KMS-11 (cell line): ENCODE measurements around the gene PLCH1.

Experiments used
- H2AFZ ChIP-seq: fragments of 200-600 bp; sonication (generic); 2 replicates; pipeline ENCODE4 v1.6.1; 2016; ENCODE audit warnings: antibody characterized with exemption, mixed run types, low read depth
- H3K27ac ChIP-seq: fragments of 200-600 bp; sonication (generic); 2 replicates; pipeline ENCODE4 v1.6.1; 2016; ENCODE audit warnings: mild to moderate bottlenecking, mixed run types
- H3K27me3 ChIP-seq: fragments of 200-600 bp; sonication (generic); 2 replicates; pipeline ENCODE4 v1.6.1; 2017; ENCODE audit warnings: mild to moderate bottlenecking, low read depth, mixed run types, moderate library complexity; ENCODE audit not compliant: insufficient read depth
- H3K36me3 ChIP-seq: fragments of 200-600 bp; sonication (generic); 2 replicates; pipeline ENCODE4 v1.6.1; 2017; ENCODE audit warnings: mild to moderate bottlenecking, mixed run types; ENCODE audit not compliant: insufficient read depth
- H3K4me1 ChIP-seq: fragments of 200-600 bp; sonication (generic); 2 replicates; pipeline ENCODE4 v1.6.1; 2016; ENCODE audit warnings: mild to moderate bottlenecking, low read depth, mixed run types; ENCODE audit not compliant: poor library complexity, severe bottlenecking
- H3K4me2 ChIP-seq: fragments of 200-600 bp; sonication (generic); 2 replicates; pipeline ENCODE4 v1.7.0; 2016; ENCODE audit warnings: mild to moderate bottlenecking, mixed run types
- H3K4me3 ChIP-seq: fragments of 200-600 bp; sonication (generic); IDR thresholded peaks from 2 replicates; pipeline ENCODE4 v1.6.1; 2017; ENCODE audit warnings: low read depth, low read length, mixed read lengths; ENCODE audit not compliant: insufficient read depth
- H3K79me2 ChIP-seq: fragments of 200-600 bp; sonication (generic); 2 replicates; pipeline ENCODE4 v1.6.1; 2016; ENCODE audit warnings: low read depth, mixed run types; ENCODE audit not compliant: insufficient read depth
- H3K9ac ChIP-seq: fragments of 200-600 bp; sonication (generic); 2 replicates; pipeline ENCODE4 v1.6.1; 2016; ENCODE audit warnings: mild to moderate bottlenecking, mixed run types
- H4K20me1 ChIP-seq: fragments of 200-600 bp; sonication (generic); 2 replicates; pipeline ENCODE4 v1.6.1; 2016; ENCODE audit warnings: mild to moderate bottlenecking, mixed run types; ENCODE audit not compliant: insufficient read depth
- CTCF ChIP-seq: fragments of 200-600 bp; sonication (generic); conservative IDR thresholded peaks from 2 replicates; pipeline ENCODE4 v1.6.1; 2017; ENCODE audit warnings: low read depth, mild to moderate bottlenecking, antibody characterized with exemption, low read length, moderate library complexity, mixed read lengths

PLCH1 gene

GRCh38 chr3:155418407-155418806, 326.5 kb downstream of the PLCH1 start:
- Histone ChIP-seq H3K4me2 (no peak overlapping the region), H3K4me3 (no peak overlapping the region), H2AFZ (no peak overlapping the region), H3K79me2 (no peaks in the 10 kb centered on the region), H3K36me3 (no peaks in the 10 kb centered on the region), H3K27ac (no peak overlapping the region), H3K9ac (no peak overlapping the region), H3K27me3 (no peaks in the 10 kb centered on the region), H4K20me1 (no peaks in the 10 kb centered on the region), H3K4me1 (no peaks in the 10 kb centered on the region)
- no peak for TF ChIP-seq CTCF

- no peaks in the 10 kb centered on the region for H3K36me3 ChIP-seq
- no peaks in the 10 kb centered on the region for H3K27me3 ChIP-seq
- H3K4me3 ChIP-seq = no peak overlapping the region
- no peak overlapping the region for H3K4me2 ChIP-seq
- H2AFZ ChIP-seq = no peak overlapping the region
- no peak for TF ChIP-seq CTCF
- no peak overlapping the region for H3K9ac ChIP-seq
- H3K79me2 ChIP-seq = no peaks in the 10 kb centered on the region
- H4K20me1 ChIP-seq = no peaks in the 10 kb centered on the region
- H3K27ac ChIP-seq = no peak overlapping the region
- H3K4me1 ChIP-seq = no peaks in the 10 kb centered on the region
These were observed 327.8 kb downstream of the PLCH1 start for GRCh38 chr3:155417119-155417517.

GRCh38 chr3:155416500-155417118, 328.3 kb downstream of the PLCH1 start:
- Histone ChIP-seq H3K27me3 (no peaks in the 10 kb centered on the region), H4K20me1 (no peaks in the 10 kb centered on the region), H3K4me3 (no peak overlapping the region), H3K9ac (no peak overlapping the region), H3K27ac (no peak overlapping the region), H3K36me3 (no peaks in the 10 kb centered on the region), H3K4me2 (no peak overlapping the region), H2AFZ (no peak overlapping the region), H3K4me1 (no peaks in the 10 kb centered on the region), H3K79me2 (no peaks in the 10 kb centered on the region)
- TF ChIP-seq CTCF = no peak

- no peak overlapping the region for H2AFZ ChIP-seq
- H3K4me1 ChIP-seq = no peaks in the 10 kb centered on the region
- no peaks in the 10 kb centered on the region for H4K20me1 ChIP-seq
- H3K4me2 ChIP-seq = no peak overlapping the region
- TF ChIP-seq CTCF = no peak
- H3K36me3 ChIP-seq = no peaks in the 10 kb centered on the region
- no peaks in the 10 kb centered on the region for H3K79me2 ChIP-seq
- no peak overlapping the region for H3K27ac ChIP-seq
- H3K4me3 ChIP-seq = no peak overlapping the region
- H3K9ac ChIP-seq = no peak overlapping the region
- H3K27me3 ChIP-seq = no peaks in the 10 kb centered on the region
These were observed 332.0 kb downstream of the PLCH1 start for GRCh38 chr3:155412904-155413303.
